Measurements from ENCODE around the gene THY1.
"Not testable (repeated sequence)": the region's sequence is repeated elsewhere in the genome, so short reads cannot be mapped to it uniquely, and the experiment has no call there.

The THY1 gene

GRCh38 chr11:119422809-119423508 lies at the start of gene THY1:
TSS of gene THY1 (minus strand) at chr11:119423172. CDS start at chr11:119420905, 2,267 bp downstream.
- DNase-seq = no peak
- TF ChIP-seq POLR2A (IDR thresholded peaks at IDR 0.05; ENCODE audit: low read length) (no peak), GATA1 (IDR thresholded peaks at IDR 0.05; ENCODE audit: low read depth, low read length) (no peak)

- no peak for TF ChIP-seq GATA1 (IDR thresholded peaks at IDR 0.05; ENCODE audit: low read depth, low read length)
- no peak for TF ChIP-seq POLR2A (IDR thresholded peaks at IDR 0.05; ENCODE audit: low read length)
These were observed 49.3 kb upstream of the THY1 start for GRCh38 chr11:119472186-119472855.

GRCh38 chr11:119471329-119471728 lies 48.4 kb upstream of the THY1 start:
- no peak for TF ChIP-seq GATA1 (IDR thresholded peaks at IDR 0.05; ENCODE audit: low read depth, low read length)
- TF ChIP-seq POLR2A (IDR thresholded peaks at IDR 0.05; ENCODE audit: low read length) = no peak
- no peak for DNase-seq

More at GRCh38 chr11:119472186-119472855, 49.3 kb upstream of the THY1 start:
- DNase-seq = no peak

- no peak for DNase-seq
- no peak for TF ChIP-seq GATA1 (IDR thresholded peaks at IDR 0.05; ENCODE audit: low read depth, low read length)
- TF ChIP-seq POLR2A (IDR thresholded peaks at IDR 0.05; ENCODE audit: low read length) = no peak
These were observed 47.6 kb upstream of the THY1 start for GRCh38 chr11:119470317-119471291.

- no peak for TF ChIP-seq POLR2A (IDR thresholded peaks at IDR 0.05; ENCODE audit: low read length)
- no peak for TF ChIP-seq GATA1 (IDR thresholded peaks at IDR 0.05; ENCODE audit: low read depth, low read length)
- no peak for DNase-seq
These were observed 46.5 kb upstream of the THY1 start for GRCh38 chr11:119469506-119469905.

- no peak for TF ChIP-seq GATA1 (IDR thresholded peaks at IDR 0.05; ENCODE audit: low read depth, low read length)
- TF ChIP-seq POLR2A (IDR thresholded peaks at IDR 0.05; ENCODE audit: low read length) = no peak
- DNase-seq = no peak
These were observed 45.5 kb upstream of the THY1 start for GRCh38 chr11:119468511-119468910.

GRCh38 chr11:119461229-119461963 lies 38.4 kb upstream of the THY1 start:
- no peak for DNase-seq
- TF ChIP-seq POLR2A (IDR thresholded peaks at IDR 0.05; ENCODE audit: low read length) = no peak
- TF ChIP-seq GATA1 (IDR thresholded peaks at IDR 0.05; ENCODE audit: low read depth, low read length) = no peak

GRCh38 chr11:119460582-119460981 lies 37.6 kb upstream of the THY1 start:
- DNase-seq = no peak
- TF ChIP-seq GATA1 (IDR thresholded peaks at IDR 0.05; ENCODE audit: low read depth, low read length) (no peak), POLR2A (IDR thresholded peaks at IDR 0.05; ENCODE audit: low read length) (no peak)

GRCh38 chr11:119460097-119460496 lies 37.1 kb upstream of the THY1 start:
- no peak for TF ChIP-seq POLR2A (IDR thresholded peaks at IDR 0.05; ENCODE audit: low read length)
- no peak for TF ChIP-seq GATA1 (IDR thresholded peaks at IDR 0.05; ENCODE audit: low read depth, low read length)
- no peak for DNase-seq

- TF ChIP-seq GATA1 (IDR thresholded peaks at IDR 0.05; ENCODE audit: low read depth, low read length) = no peak
- no peak for TF ChIP-seq POLR2A (IDR thresholded peaks at IDR 0.05; ENCODE audit: low read length)
These were observed 36.5 kb upstream of the THY1 start for GRCh38 chr11:119459293-119459976.

GRCh38 chr11:119455708-119456107 lies 32.7 kb upstream of the THY1 start:
- not testable (repeated sequence) for DNase-seq

More at GRCh38 chr11:119459293-119459976, 36.5 kb upstream of the THY1 start:
- DNase-seq = no peak

- DNase-seq = not testable (repeated sequence)
These were observed 32.3 kb upstream of the THY1 start for GRCh38 chr11:119455241-119455640.

GRCh38 chr11:119453881-119454280 lies 30.9 kb upstream of the THY1 start:
- no peak for DNase-seq

More at GRCh38 chr11:119453881-119454280, 30.9 kb upstream of the THY1 start:
- TF ChIP-seq POLR2A (IDR thresholded peaks at IDR 0.05; ENCODE audit: low read length) = no peak
- TF ChIP-seq GATA1 (IDR thresholded peaks at IDR 0.05; ENCODE audit: low read depth, low read length) = no peak

All from erythroblast (primary cell).